MCF 10A (cell line): ENCODE data around the gene PIK3R6. TPM values are rescaled to one million over a fixed set of nuclear protein-coding genes. Genes with fewer than 3 reads are reported as not detected.

ENCODE experiments used
- BruUV-seq: library from RNA; stranded (reverse); fragments of 400-500 nt; replicated peaks from 2 replicates; lab custom pipeline; 2021; lab: Mats Ljungman, UMichigan
- CTCF ChIA-PET: fragments of 300-600 bp; sonication (Branson Sonifier 250); formaldehyde crosslinking; extraction: SDS; loops from one replicate; lab custom pipeline; 2021; ENCODE audit warnings: antibody characterized with exemption, inconsistent platforms; lab: Yijun Ruan, JAX
- POLR2A ChIA-PET: fragments of 300-600, 350-650 bp; sonication (Branson Sonifier 250); formaldehyde crosslinking; extraction: SDS; loops from one replicate; lab custom pipeline; 2020; ENCODE audit warnings: antibody characterized with exemption, inconsistent platforms; lab: Yijun Ruan, JAX
- DNase-seq: peaks from one replicate; pipeline ENCODE4 v3.0.0-alpha.2; 2018; ENCODE audit not compliant: unreplicated experiment
- H3K27ac Mint-ChIP-seq: one replicate; pipeline ENCODE4 v1.8.0; 2022; ENCODE audit warnings: mild to moderate bottlenecking, low read depth, mixed read lengths; ENCODE audit not compliant: unreplicated experiment
- H3K27me3 Mint-ChIP-seq: one replicate; pipeline ENCODE4 v1.8.0; 2022; ENCODE audit warnings: mixed read lengths; ENCODE audit not compliant: insufficient read depth, unreplicated experiment
- H3K36me3 Mint-ChIP-seq: one replicate; pipeline ENCODE4 v1.8.0; 2022; ENCODE audit warnings: mild to moderate bottlenecking, moderate library complexity, mixed read lengths; ENCODE audit not compliant: insufficient read depth, unreplicated experiment
- H3K4me1 Mint-ChIP-seq: one replicate; pipeline ENCODE4 v1.8.0; 2022; ENCODE audit warnings: mixed read lengths; ENCODE audit not compliant: insufficient read depth, unreplicated experiment
- H3K4me3 Mint-ChIP-seq: one replicate; pipeline ENCODE4 v1.8.0; 2022; ENCODE audit warnings: mild to moderate bottlenecking, moderate library complexity, mixed read lengths; ENCODE audit not compliant: unreplicated experiment
- H3K9me3 Mint-ChIP-seq: one replicate; pipeline ENCODE4 v1.8.0; 2022; ENCODE audit warnings: mixed read lengths; ENCODE audit not compliant: unreplicated experiment
- intact Hi-C: fragments of 100-400 bp; cut with micrococcal nuclease; formaldehyde crosslinking; loops from 2 replicates; pipeline ENCODE4 v1.14.1; 2022
- total RNA-seq: library from RNA; stranded (reverse); gene quantifications from 2 replicates; pipeline ENCODE4 v1.2.3, GENCODE V29; 2022
- TF ChIP-seq, protein P1 (sequence below): fragments of 200-600 bp; IDR thresholded peaks from one replicate; pipeline ENCODE4 v1.8.0; 2022; ENCODE audit warnings: antibody characterized with exemption, mild to moderate bottlenecking; ENCODE audit not compliant: unreplicated experiment

PIK3R6 gene
- total RNA-seq, 1 experiment from 2014 or later, result not detected

DNA sequence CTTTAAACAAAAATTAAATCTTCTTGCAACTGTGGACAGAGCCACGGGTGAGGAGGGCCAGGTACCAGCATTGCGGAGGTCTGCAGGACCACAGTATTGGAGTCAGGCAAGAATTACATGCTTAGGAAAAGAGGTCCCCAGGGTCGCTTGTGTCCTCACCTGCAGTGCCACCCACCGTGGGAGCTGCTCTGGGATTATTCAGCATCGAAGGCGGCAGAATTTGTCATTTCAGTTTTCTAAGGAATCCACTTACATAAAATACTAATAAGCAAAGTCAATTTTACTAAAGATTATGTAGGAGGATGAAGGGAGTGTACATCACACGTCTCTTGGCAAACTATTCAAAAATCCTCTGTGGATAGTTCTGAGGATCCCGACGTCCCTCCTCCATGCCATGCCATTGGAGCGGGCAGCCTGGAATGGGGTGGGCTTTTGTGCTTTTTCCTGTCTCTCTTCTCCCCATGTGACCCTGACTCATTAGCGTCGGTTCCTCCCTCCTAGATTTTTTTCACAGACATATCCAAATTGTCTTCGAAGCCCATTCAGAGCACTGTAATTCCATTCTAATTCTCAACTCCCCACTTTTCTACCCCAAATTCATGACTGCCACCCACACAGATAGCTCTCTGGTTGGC is 3.0 kb upstream of the PIK3R6 start:
- intact Hi-C loops, result no loop called here
- Mint-ChIP-seq H3K9me3 (no peaks in the 10 kb centered on the region), H3K4me3 (no peak overlapping the region), H3K4me1 (no peaks in the 10 kb centered on the region), H3K27me3 (peaks cover 48% of the 10 kb centered on the region), H3K27ac (no peak overlapping the region), H3K36me3 (no peaks in the 10 kb centered on the region)
- no TSS peak for BruUV-seq
- TF ChIP-seq, protein P1, sequence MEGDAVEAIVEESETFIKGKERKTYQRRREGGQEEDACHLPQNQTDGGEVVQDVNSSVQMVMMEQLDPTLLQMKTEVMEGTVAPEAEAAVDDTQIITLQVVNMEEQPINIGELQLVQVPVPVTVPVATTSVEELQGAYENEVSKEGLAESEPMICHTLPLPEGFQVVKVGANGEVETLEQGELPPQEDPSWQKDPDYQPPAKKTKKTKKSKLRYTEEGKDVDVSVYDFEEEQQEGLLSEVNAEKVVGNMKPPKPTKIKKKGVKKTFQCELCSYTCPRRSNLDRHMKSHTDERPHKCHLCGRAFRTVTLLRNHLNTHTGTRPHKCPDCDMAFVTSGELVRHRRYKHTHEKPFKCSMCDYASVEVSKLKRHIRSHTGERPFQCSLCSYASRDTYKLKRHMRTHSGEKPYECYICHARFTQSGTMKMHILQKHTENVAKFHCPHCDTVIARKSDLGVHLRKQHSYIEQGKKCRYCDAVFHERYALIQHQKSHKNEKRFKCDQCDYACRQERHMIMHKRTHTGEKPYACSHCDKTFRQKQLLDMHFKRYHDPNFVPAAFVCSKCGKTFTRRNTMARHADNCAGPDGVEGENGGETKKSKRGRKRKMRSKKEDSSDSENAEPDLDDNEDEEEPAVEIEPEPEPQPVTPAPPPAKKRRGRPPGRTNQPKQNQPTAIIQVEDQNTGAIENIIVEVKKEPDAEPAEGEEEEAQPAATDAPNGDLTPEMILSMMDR, result no peak
- ChIA-PET CTCF (interaction anchor here (0.6 to 1.4 kb wide), 3 partner anchors 128 to 332 kb away, joined by 3 read pairs; no protein-coding TSS in a partner anchor), POLR2A (no interaction called here)
- no peak for DNase-seq

DNA sequence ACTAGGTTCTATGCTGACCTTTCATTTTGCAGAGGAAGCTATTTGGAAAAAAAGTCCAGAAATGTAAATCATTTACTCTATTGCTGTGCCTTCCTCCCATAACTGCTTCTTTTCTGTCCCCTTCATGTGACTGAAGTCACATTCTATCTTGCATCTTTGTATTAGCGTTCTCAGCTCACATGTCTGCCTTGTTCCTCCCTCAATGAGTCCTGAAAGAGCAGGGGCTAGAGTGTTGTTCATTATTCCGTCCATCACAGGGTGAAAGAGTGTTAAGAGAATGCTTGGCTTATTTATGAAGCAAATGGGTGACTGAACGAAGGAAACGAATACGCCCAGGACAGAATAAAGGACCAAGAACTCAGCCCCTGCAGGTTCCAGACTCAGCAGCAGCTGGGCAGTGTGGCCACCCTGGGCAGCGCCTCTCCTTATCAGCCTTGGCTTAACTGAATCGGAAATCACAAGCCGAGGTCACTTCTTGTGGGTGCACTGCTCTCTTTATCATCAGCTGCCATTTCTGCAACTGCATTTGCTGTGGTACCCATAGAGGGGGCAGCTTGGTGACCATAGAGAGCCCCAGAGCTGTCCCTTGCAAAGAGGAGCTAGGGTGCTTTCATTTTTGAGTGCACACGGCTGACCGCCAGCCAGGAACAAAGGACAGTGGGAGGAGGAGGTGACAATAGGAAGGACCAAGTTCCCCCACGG is 1.8 kb upstream of the PIK3R6 start:
- ChIA-PET POLR2A (no interaction called here), CTCF (interaction anchor here (0.7 to 1.4 kb wide), 2 partner anchors 129 to 323 kb away, joined by 3 read pairs; no protein-coding TSS in a partner anchor)
- Mint-ChIP-seq H3K36me3 (no peaks in the 10 kb centered on the region), H3K9me3 (no peaks in the 10 kb centered on the region), H3K27ac (no peak overlapping the region), H3K4me1 (no peaks in the 10 kb centered on the region), H3K27me3 (peaks cover 48% of the 10 kb centered on the region), H3K4me3 (no peak overlapping the region)
- no TSS peak for BruUV-seq
- no peak for DNase-seq
- intact Hi-C loops, result no loop called here
- TF ChIP-seq, protein P1, result no peak

DNA sequence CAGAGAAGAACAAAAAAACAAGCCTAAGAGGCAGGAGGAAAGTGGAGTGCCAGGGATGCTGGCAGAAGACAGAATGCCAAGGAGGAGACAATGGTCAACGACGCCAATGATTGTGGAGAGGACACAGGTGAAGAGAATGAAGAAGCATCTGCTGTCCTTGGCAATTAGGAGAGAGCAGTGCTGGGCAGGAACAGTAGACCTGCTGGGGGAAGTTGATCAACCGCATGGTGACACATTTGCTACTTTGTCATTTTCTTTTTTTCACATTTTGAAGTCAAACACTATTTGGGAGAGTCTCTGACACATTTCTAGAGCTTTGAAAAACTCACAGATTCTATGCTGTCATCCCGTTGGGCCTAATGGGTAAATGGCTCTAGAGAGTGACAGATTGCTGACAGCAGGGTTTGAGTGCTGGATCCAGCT is 1.1 kb upstream of the PIK3R6 start:
- H3K4me3 Mint-ChIP-seq, result no peak overlapping the region
- TF ChIP-seq, protein P1, result no peak
- ChIA-PET POLR2A (no interaction called here), CTCF (interaction anchor here (0.7 kb wide), 1 partner anchor 322 kb away, joined by 3 read pairs; no protein-coding TSS in a partner anchor)
- no TSS peak for BruUV-seq
- DNase-seq, result no peak
- peaks cover 48% of the 10 kb centered on the region for H3K27me3 Mint-ChIP-seq
- intact Hi-C loops, result no loop called here
- H3K36me3 Mint-ChIP-seq, result no peaks in the 10 kb centered on the region
- H3K4me1 Mint-ChIP-seq, result no peaks in the 10 kb centered on the region
- H3K27ac Mint-ChIP-seq, result no peak overlapping the region
- H3K9me3 Mint-ChIP-seq, result no peaks in the 10 kb centered on the region

DNA sequence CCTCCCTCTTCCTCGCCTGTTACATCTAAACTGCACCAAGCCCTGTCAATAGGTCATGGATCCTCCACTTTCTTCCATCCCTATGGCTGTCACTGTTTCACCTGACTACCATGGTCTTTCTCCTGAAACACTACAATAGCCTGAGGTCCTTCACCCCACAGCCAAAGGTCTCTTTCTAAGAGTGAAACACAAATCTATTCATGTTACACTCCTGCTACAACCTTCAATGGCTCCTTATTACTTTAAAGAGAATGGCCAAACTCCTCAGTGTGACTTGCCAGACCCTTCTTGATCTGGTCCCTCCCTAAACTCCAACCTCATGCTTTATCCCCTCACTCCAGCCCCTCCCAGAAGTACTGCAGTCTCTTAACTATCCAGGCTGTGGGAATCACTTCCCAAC is 618 bp upstream of the PIK3R6 start:
- H3K27me3 Mint-ChIP-seq, result peaks cover 48% of the 10 kb centered on the region
- H3K9me3 Mint-ChIP-seq, result no peaks in the 10 kb centered on the region
- intact Hi-C loops, result no loop called here
- no peak for DNase-seq
- no peak overlapping the region for H3K4me3 Mint-ChIP-seq
- BruUV-seq, result no TSS peak
- TF ChIP-seq, protein P1, result no peak
- no peaks in the 10 kb centered on the region for H3K36me3 Mint-ChIP-seq
- no peak overlapping the region for H3K27ac Mint-ChIP-seq
- ChIA-PET POLR2A (no interaction called here), CTCF (interaction anchor here (0.6 kb wide), 1 partner anchor 32 kb away, joined by 3 read pairs; no protein-coding TSS in a partner anchor)
- H3K4me1 Mint-ChIP-seq, result no peaks in the 10 kb centered on the region
